HCT116 (cell line): ENCODE results near the gene WASF1. TPM values are rescaled to one million over a fixed set of nuclear protein-coding genes. Genes with fewer than 3 reads are reported as not detected.

Experiments used
- ATAC-seq: fragments of 200-7000 bp; cut with Tn5 transposase; 2 replicates; pipeline ENCODE4 v1.9.1; 2020; ENCODE audit warnings: mild to moderate bottlenecking, moderate library complexity
- BruUV-seq: library from RNA; stranded (reverse); fragments of 400-500 nt; replicated peaks from 2 replicates; lab custom pipeline; 2021; lab: Mats Ljungman, UMichigan
- CTCF ChIA-PET: fragments of 300-600 bp; sonication (Branson Sonifier 250); formaldehyde crosslinking; loops from one replicate; lab custom pipeline; 2021; ENCODE audit warnings: antibody characterized with exemption; lab: Charles Lee
- POLR2A ChIA-PET: fragments of 300-600, 350-600 bp; sonication (Branson Sonifier 250); formaldehyde crosslinking; loops from one replicate; lab custom pipeline; 2021; ENCODE audit warnings: antibody characterized with exemption; lab: Charles Lee
- RAD21 ChIA-PET, 2 experiments: fragments of 300-600 bp; sonication (Branson Sonifier 250); formaldehyde crosslinking; loops; one replicate each; lab custom pipeline; 2023; ENCODE audit warnings: low total read pairs in 2 of 2; ENCODE audit not compliant: uncharacterized antibody in 2 of 2, unreplicated experiment in 2 of 2, low non-redundant PET in 1 of 2; lab: Charles Lee
- DNase-seq: peaks from one replicate; pipeline ENCODE4 v3.0.0-alpha.2; 2010; ENCODE audit warnings: low read depth, low spot score
- H2AFZ ChIP-seq: fragments of 200-600 bp; shearing (Covaris generic), sonication (generic); 2 replicates; pipeline ENCODE4 v1.6.1; 2017; ENCODE audit warnings: low read depth, mixed run types, mixed read lengths, antibody characterized with exemption, low read length; ENCODE audit not compliant: poor library complexity, severe bottlenecking
- H3K27ac ChIP-seq: 2 replicates; pipeline ENCODE4 v1.5.1; 2012; ENCODE audit warnings: low read depth, low read length
- H3K27me3 ChIP-seq: fragments of 200-600 bp; sonication (generic); 2 replicates; pipeline ENCODE4 v1.6.1; 2016; ENCODE audit warnings: mixed run types, low read length, mixed read lengths; ENCODE audit not compliant: insufficient read depth
- H3K36me3 ChIP-seq, 2 experiments: fragments of 200-500 bp in 1 of 2; fragments of 200-600 bp in 1 of 2; sonication (Bioruptor generic) in 1 of 2; sonication (generic) in 1 of 2; 2 replicates each; pipeline versions ENCODE4 v1.5.1 to v1.6.1; 2014 to 2016; ENCODE audit warnings: low read length in 2 of 2, inconsistent platforms in 1 of 2, mixed read lengths in 1 of 2, mixed run types in 1 of 2; ENCODE audit not compliant: insufficient read depth in 2 of 2, control insufficient read depth in 1 of 2
- H3K4me1 ChIP-seq, 2 experiments: fragments of 200-600 bp in 1 of 2; sonication (generic) in 1 of 2; 2 replicates each; pipeline versions ENCODE4 v1.5.1 to v1.6.1; 2012 to 2017; ENCODE audit warnings: low read length in 2 of 2, inconsistent platforms in 1 of 2, mild to moderate bottlenecking in 1 of 2, mixed read lengths in 1 of 2, mixed run types in 1 of 2, moderate library complexity in 1 of 2; ENCODE audit not compliant: insufficient read depth in 2 of 2, control insufficient read depth in 1 of 2
- H3K4me2 ChIP-seq: fragments of 200-600 bp; sonication (generic); 2 replicates; pipeline ENCODE4 v1.6.1; 2017; ENCODE audit warnings: mixed run types, low read length, mixed read lengths
- H3K4me3 ChIP-seq, 2 experiments: fragments of 200-600 bp in 1 of 2; sonication (generic) in 1 of 2; replicated peaks in 1 of 2; 2 replicates each; pipeline ENCODE4 v1.5.1; 2011 to 2016; ENCODE audit warnings: low read length in 2 of 2, control low read depth in 1 of 2, low read depth in 1 of 2, mild to moderate bottlenecking in 1 of 2, mixed read lengths in 1 of 2, mixed run types in 1 of 2
- H3K79me2 ChIP-seq: fragments of 200-600 bp; sonication (generic); 2 replicates; pipeline ENCODE4 v1.6.1; 2017; ENCODE audit warnings: mild to moderate bottlenecking, mixed run types, low read length, moderate library complexity, mixed read lengths; ENCODE audit not compliant: insufficient read depth
- H3K9ac ChIP-seq: fragments of 200-600 bp; sonication (generic); 2 replicates; pipeline ENCODE4 v1.6.1; 2016; ENCODE audit warnings: low read length, mixed read lengths
- H3K9me2 ChIP-seq: fragments of 200-600 bp; sonication (generic), shearing (Covaris generic); 2 replicates; pipeline ENCODE4 v1.6.1; 2017; ENCODE audit warnings: mixed run types, mild to moderate bottlenecking, moderate library complexity; ENCODE audit not compliant: insufficient read depth
- H3K9me3 ChIP-seq, 2 experiments: fragments of 200-500 bp in 1 of 2; fragments of 200-600 bp in 1 of 2; sonication (Bioruptor generic) in 1 of 2; sonication (generic) in 1 of 2; 2 replicates each; pipeline ENCODE4 v1.6.1; 2014 to 2017; ENCODE audit warnings: low read length in 2 of 2, mixed read lengths in 2 of 2, inconsistent platforms in 1 of 2, low read depth in 1 of 2, mild to moderate bottlenecking in 1 of 2, mixed run types in 1 of 2, moderate library complexity in 1 of 2; ENCODE audit not compliant: control insufficient read depth in 1 of 2, insufficient read depth in 1 of 2
- H4K20me1 ChIP-seq: fragments of 200-600 bp; sonication (generic), shearing (Covaris generic); 2 replicates; pipeline ENCODE4 v1.6.1; 2017; ENCODE audit warnings: mixed run types, mild to moderate bottlenecking, moderate library complexity; ENCODE audit not compliant: insufficient read depth
- CBX3 ChIP-seq: IDR thresholded peaks from 2 replicates; pipeline ENCODE4 v1.6.1; 2012; ENCODE audit warnings: low read depth
- EGR1 ChIP-seq: IDR thresholded peaks from 2 replicates; pipeline ENCODE4 v1.6.1; 2012; ENCODE audit warnings: low read depth
- JUND ChIP-seq: IDR thresholded peaks from 2 replicates; pipeline ENCODE4 v1.6.1; 2012
- POLR2AphosphoS5 ChIP-seq: IDR thresholded peaks from 2 replicates; pipeline ENCODE4 v1.6.1; 2011; ENCODE audit warnings: mild to moderate bottlenecking, low read depth, low read length, moderate library complexity
- RAD21 ChIP-seq: IDR thresholded peaks from 2 replicates; pipeline ENCODE4 v1.6.1; 2012; ENCODE audit warnings: low read depth, mild to moderate bottlenecking
- REST ChIP-seq: IDR thresholded peaks from 2 replicates; pipeline ENCODE4 v1.6.1; 2012; ENCODE audit warnings: low read depth
- SIN3A ChIP-seq: IDR thresholded peaks from 2 replicates; pipeline ENCODE4 v1.6.1; 2012; ENCODE audit warnings: low read depth
- SP1 ChIP-seq: IDR thresholded peaks from 2 replicates; pipeline ENCODE4 v1.6.1; 2012; ENCODE audit warnings: low read depth
- YY1 ChIP-seq: IDR thresholded peaks from 2 replicates; pipeline ENCODE4 v1.6.1; 2011; ENCODE audit warnings: low read length, low read depth, moderate library complexity, mild to moderate bottlenecking; ENCODE audit not compliant: insufficient replicate concordance; ENCODE audit errors: extremely low read depth
- intact Hi-C: fragments of 100-400 bp; cut with micrococcal nuclease; formaldehyde crosslinking; loops from 2 replicates; pipeline ENCODE4 v1.10.0; 2022
- total RNA-seq: library from RNA; stranded (reverse); gene quantifications from one replicate; pipeline ENCODE4 v1.2.1, GENCODE V29; 2021; ENCODE audit not compliant: unreplicated experiment
- TF ChIP-seq, protein P1 (sequence below): IDR thresholded peaks from 2 replicates; pipeline ENCODE4 v1.6.1; 2012
- TF ChIP-seq, protein P2 (sequence below): IDR thresholded peaks from 2 replicates; pipeline ENCODE4 v1.6.1; 2011; ENCODE audit warnings: mild to moderate bottlenecking, low read length, moderate library complexity; ENCODE audit not compliant: insufficient replicate concordance; ENCODE audit errors: extremely low read depth

Gene WASF1
- total RNA-seq, 1 experiment from 2014 or later, result 25.9 TPM

DNA sequence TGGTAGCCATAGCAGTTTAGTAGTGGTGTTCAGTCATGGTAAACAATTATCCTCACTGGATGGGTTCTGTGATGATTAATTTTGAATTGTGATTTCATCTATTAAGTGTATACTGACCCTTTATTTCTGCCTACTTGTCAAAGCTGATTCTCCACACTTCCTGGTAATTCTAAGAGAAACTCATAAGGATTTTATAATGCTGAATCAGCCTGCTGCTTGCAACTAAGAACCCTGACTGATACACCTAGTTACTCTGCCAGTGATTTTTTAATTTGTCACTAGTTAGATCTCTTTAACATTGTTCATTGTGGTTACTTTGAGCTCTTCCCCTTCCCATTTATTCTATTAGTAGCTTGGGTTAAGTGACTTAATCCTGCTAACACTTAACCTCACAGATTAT, 9.3 kb upstream of the WASF1 start:
- H2AFZ ChIP-seq, result no peak overlapping the region
- H4K20me1 ChIP-seq, result no peaks in the 10 kb centered on the region
- H3K4me3 ChIP-seq, result no peak overlapping the region
- no peak for TF ChIP-seq POLR2AphosphoS5
- no TSS peak for BruUV-seq
- no peaks in the 10 kb centered on the region for H3K9me2 ChIP-seq
- ATAC-seq (no peak), DNase-seq (no peak)
- 0 out of 4 replicates have a peak, but pooled peaks cover 0 to 2% of the 10 kb centered on the region in 2 experiments for H3K36me3 ChIP-seq
- H3K9me3 ChIP-seq, result no peaks in the 10 kb centered on the region
- H3K4me1 ChIP-seq, result no peaks in the 10 kb centered on the region
- ChIA-PET RAD21 (no interaction called here), POLR2A (no interaction called here), CTCF (no interaction called here)
- no peak overlapping the region for H3K9ac ChIP-seq
- H3K27me3 ChIP-seq, result no peaks in the 10 kb centered on the region
- H3K4me2 ChIP-seq, result no peak overlapping the region
- peaks cover 76% of the 10 kb centered on the region for H3K79me2 ChIP-seq
- intact Hi-C loops, result no loop called here
- no peak overlapping the region for H3K27ac ChIP-seq

DNA sequence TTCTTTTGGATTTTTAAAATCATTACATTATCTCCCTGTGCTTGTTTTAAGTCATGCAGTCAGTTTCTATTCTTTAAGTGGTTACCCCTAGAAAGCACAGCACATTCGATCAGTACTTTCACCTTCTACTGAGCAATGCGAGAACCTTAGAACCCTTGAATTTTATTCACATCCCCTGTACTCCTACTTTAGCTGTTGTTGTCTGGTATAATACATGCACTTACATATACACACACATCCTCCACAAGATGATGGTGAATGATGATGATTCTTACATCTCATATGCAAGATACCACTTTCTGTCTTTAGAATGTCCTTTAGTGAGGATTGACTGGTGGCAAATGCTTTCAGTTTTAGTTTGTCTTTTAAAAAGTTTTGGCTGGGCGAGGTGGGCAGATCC, 6.4 kb upstream of the WASF1 start:
- Histone ChIP-seq H3K9me2 (no peaks in the 10 kb centered on the region), H3K9me3 (no peaks in the 10 kb centered on the region), H3K4me3 (no peak overlapping the region), H3K36me3 (no peaks in the 10 kb centered on the region), H3K79me2 (peaks cover 89% of the 10 kb centered on the region), H3K27ac (no peak overlapping the region), H4K20me1 (no peaks in the 10 kb centered on the region), H3K9ac (no peak overlapping the region), H3K27me3 (no peaks in the 10 kb centered on the region), H2AFZ (no peak overlapping the region), H3K4me1 (peaks cover 6 to 10% of the 10 kb centered on the region in 2 experiments; a peak in 3 of 4 replicates), H3K4me2 (no peak overlapping the region)
- TF ChIP-seq JUND (no peak), SP1 (no peak), SIN3A (no peak), EGR1 (no peak), REST (no peak), RAD21 (no peak), CBX3 (no peak), YY1 (no peak)
- TF ChIP-seq, protein P1, sequence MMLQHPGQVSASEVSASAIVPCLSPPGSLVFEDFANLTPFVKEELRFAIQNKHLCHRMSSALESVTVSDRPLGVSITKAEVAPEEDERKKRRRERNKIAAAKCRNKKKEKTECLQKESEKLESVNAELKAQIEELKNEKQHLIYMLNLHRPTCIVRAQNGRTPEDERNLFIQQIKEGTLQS, result no peak
- TF ChIP-seq, protein P2, sequence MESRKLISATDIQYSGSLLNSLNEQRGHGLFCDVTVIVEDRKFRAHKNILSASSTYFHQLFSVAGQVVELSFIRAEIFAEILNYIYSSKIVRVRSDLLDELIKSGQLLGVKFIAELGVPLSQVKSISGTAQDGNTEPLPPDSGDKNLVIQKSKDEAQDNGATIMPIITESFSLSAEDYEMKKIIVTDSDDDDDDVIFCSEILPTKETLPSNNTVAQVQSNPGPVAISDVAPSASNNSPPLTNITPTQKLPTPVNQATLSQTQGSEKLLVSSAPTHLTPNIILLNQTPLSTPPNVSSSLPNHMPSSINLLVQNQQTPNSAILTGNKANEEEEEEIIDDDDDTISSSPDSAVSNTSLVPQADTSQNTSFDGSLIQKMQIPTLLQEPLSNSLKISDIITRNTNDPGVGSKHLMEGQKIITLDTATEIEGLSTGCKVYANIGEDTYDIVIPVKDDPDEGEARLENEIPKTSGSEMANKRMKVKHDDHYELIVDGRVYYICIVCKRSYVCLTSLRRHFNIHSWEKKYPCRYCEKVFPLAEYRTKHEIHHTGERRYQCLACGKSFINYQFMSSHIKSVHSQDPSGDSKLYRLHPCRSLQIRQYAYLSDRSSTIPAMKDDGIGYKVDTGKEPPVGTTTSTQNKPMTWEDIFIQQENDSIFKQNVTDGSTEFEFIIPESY, result no peak
- POLR2A ChIA-PET, result no interaction called here
- no TSS peak for BruUV-seq
- ATAC-seq, result no peak
- DNase-seq, result no peak
- RAD21 ChIA-PET, result no interaction called here
- intact Hi-C loops, result no loop called here
- CTCF ChIA-PET, result no interaction called here
